Measurements from ENCODE around the gene CCDC78.
A peak's percentile ranks its signal among the peaks of the same experiment; 100 is the strongest.
"Not testable (repeated sequence)": the region's sequence is repeated elsewhere in the genome, so short reads cannot be mapped to it uniquely, and the experiment has no call there.

Gene CCDC78

GRCh38 chr16:714079-714478 is 12.2 kb downstream of the CCDC78 start:
- Histone ChIP-seq H3K9me3 (ENCODE audit: insufficient read depth, low read depth, low read length) (no peaks in the 10 kb centered on the region), H3K9ac (ENCODE audit: low read depth, low read length, poor library complexity, severe bottlenecking) (no peak overlapping the region), H2AFZ (ENCODE audit: low read length) (no peak overlapping the region), H3K27me3 (ENCODE audit: insufficient read depth, low read length, poor library complexity, severe bottlenecking) (no peaks in the 10 kb centered on the region), H3K36me3 (ENCODE audit: insufficient read depth, low read length) (no peaks in the 10 kb centered on the region), H4K20me1 (ENCODE audit: insufficient read depth, low read length, poor library complexity, severe bottlenecking) (no peaks in the 10 kb centered on the region), H3K4me2 (ENCODE audit: low read depth, low read length, poor library complexity, severe bottlenecking) (no peak overlapping the region), H3F3A (ENCODE audit: low read depth) (no peaks in the 10 kb centered on the region), H3K4me1 (ENCODE audit: insufficient read depth, low read length, poor library complexity, severe bottlenecking) (peaks cover 2% of the 10 kb centered on the region), H3K4me3 (ENCODE audit: low read length, poor library complexity, severe bottlenecking) (no peak overlapping the region), H3K79me2 (ENCODE audit: insufficient read depth, low read length) (no peaks in the 10 kb centered on the region), H3K9me2 (replicated peaks; ENCODE audit: low read depth, low read length) (no peaks in the 10 kb centered on the region)
- TF ChIP-seq CTCF (conservative IDR thresholded peaks at IDR 0.05; ENCODE audit: low read length), result no peak
- TF ChIP-seq EZH2phosphoT487 (IDR thresholded peaks at IDR 0.05; ENCODE audit: borderline replicate concordance), result no peak

GRCh38 chr16:712740-713250 is 13.4 kb downstream of the CCDC78 start:
- H3K4me2 ChIP-seq (ENCODE audit: low read depth, low read length, poor library complexity, severe bottlenecking), result not testable (repeated sequence)

GRCh38 chr16:711548-712320 is 14.5 kb downstream of the CCDC78 start:
- H3K9ac ChIP-seq (ENCODE audit: low read depth, low read length, poor library complexity, severe bottlenecking), result no peak overlapping the region
- H3K27me3 ChIP-seq (ENCODE audit: insufficient read depth, low read length, poor library complexity, severe bottlenecking), result no peaks in the 10 kb centered on the region
- no peaks in the 10 kb centered on the region for H3K9me3 ChIP-seq (ENCODE audit: insufficient read depth, low read depth, low read length)
- no peaks in the 10 kb centered on the region for H4K20me1 ChIP-seq (ENCODE audit: insufficient read depth, low read length, poor library complexity, severe bottlenecking)
- no peaks in the 10 kb centered on the region for H3K79me2 ChIP-seq (ENCODE audit: insufficient read depth, low read length)
- no peak overlapping the region for H3K4me3 ChIP-seq (ENCODE audit: low read length, poor library complexity, severe bottlenecking)
- no peaks in the 10 kb centered on the region for H3K36me3 ChIP-seq (ENCODE audit: insufficient read depth, low read length)
- H3K4me2 ChIP-seq (ENCODE audit: low read depth, low read length, poor library complexity, severe bottlenecking), result no peak overlapping the region
- no peaks in the 10 kb centered on the region for H3F3A ChIP-seq (ENCODE audit: low read depth)
- H2AFZ ChIP-seq (ENCODE audit: low read length), result no peak overlapping the region
- TF ChIP-seq CTCF (conservative IDR thresholded peaks at IDR 0.05; ENCODE audit: low read length) (peak; percentile 55), EZH2phosphoT487 (IDR thresholded peaks at IDR 0.05; ENCODE audit: borderline replicate concordance) (no peak)
- H3K4me1 ChIP-seq (ENCODE audit: insufficient read depth, low read length, poor library complexity, severe bottlenecking), result no peaks in the 10 kb centered on the region
- no peaks in the 10 kb centered on the region for H3K9me2 ChIP-seq (replicated peaks; ENCODE audit: low read depth, low read length)

More at GRCh38 chr16:712740-713250, 13.4 kb downstream of the CCDC78 start:
- H3K4me3 ChIP-seq (ENCODE audit: low read length, poor library complexity, severe bottlenecking); H3K79me2 ChIP-seq (ENCODE audit: insufficient read depth, low read length); H3K4me1 ChIP-seq (ENCODE audit: insufficient read depth, low read length, poor library complexity, severe bottlenecking); H3K9me3 ChIP-seq (ENCODE audit: insufficient read depth, low read depth, low read length); H3K9ac ChIP-seq (ENCODE audit: low read depth, low read length, poor library complexity, severe bottlenecking); H3K36me3 ChIP-seq (ENCODE audit: insufficient read depth, low read length); H2AFZ ChIP-seq (ENCODE audit: low read length); H3F3A ChIP-seq (ENCODE audit: low read depth); H3K9me2 ChIP-seq (replicated peaks; ENCODE audit: low read depth, low read length); H3K27me3 ChIP-seq (ENCODE audit: insufficient read depth, low read length, poor library complexity, severe bottlenecking); H4K20me1 ChIP-seq (ENCODE audit: insufficient read depth, low read length, poor library complexity, severe bottlenecking): not testable (repeated sequence)
- TF ChIP-seq CTCF (conservative IDR thresholded peaks at IDR 0.05; ENCODE audit: low read length), result peak; percentile 26; the same call in 1 of the 2 replicates
